Upper lobe of right lung (tissue), 1 donor: ENCODE results near the gene LRRC30. TPM values are rescaled to one million over a fixed set of nuclear protein-coding genes. Genes with fewer than 3 reads are reported as not detected.

ENCODE experiments used
- ATAC-seq: fragments of 200-7000 bp; cut with Tn5 transposase; one replicate; pipeline ENCODE4 v1.9.1; 2020; ENCODE audit warnings: mild to moderate bottlenecking, moderate library complexity
- DNase-seq: peaks from one replicate; pipeline ENCODE4 v3.0.0-alpha.2; 2020
- H3K27ac ChIP-seq: fragments of 200-600 bp; one replicate; pipeline ENCODE4 v1.8.0; 2022
- H3K27me3 ChIP-seq: fragments of 200-600 bp; one replicate; pipeline ENCODE4 v1.8.0; 2022; ENCODE audit warnings: mild to moderate bottlenecking
- H3K36me3 ChIP-seq: fragments of 200-600 bp; one replicate; pipeline ENCODE4 v1.8.0; 2022
- H3K4me1 ChIP-seq: fragments of 200-600 bp; one replicate; pipeline ENCODE4 v1.8.0; 2022
- H3K4me3 ChIP-seq: fragments of 200-600 bp; one replicate; pipeline ENCODE4 v1.8.0; 2022; ENCODE audit warnings: mild to moderate bottlenecking
- H3K9me3 ChIP-seq: fragments of 200-600 bp; one replicate; pipeline ENCODE4 v1.8.0; 2022
- CTCF ChIP-seq: fragments of 200-600 bp; IDR thresholded peaks from one replicate; pipeline ENCODE4 v1.8.0; 2022; ENCODE audit warnings: antibody characterized with exemption
- intact Hi-C: fragments of 100-400 bp; cut with DNase I; formaldehyde crosslinking; loops from one replicate; pipeline ENCODE4 v1.11.0; 2022
- total RNA-seq: library from RNA; stranded (reverse); fragmentation: NEBNext Ultra II Directional; extraction: Animal tissue kit (Norgen Biotek cat#: 25700); gene quantifications from one replicate; pipeline ENCODE4 v1.2.1, GENCODE V29; 2021
- donor health status: DM: no; HTN: yes; CAD: no; lungs with severe emphysema.

LRRC30 gene
- total RNA-seq, 1 donor from 2014 or later = not detected

GRCh38 chr18:7205346-7205745, 25.5 kb upstream of the LRRC30 start:
- H3K36me3 ChIP-seq = no peaks in the 10 kb centered on the region
- intact Hi-C loops = no loop called here
- peaks cover 7% of the 10 kb centered on the region for H3K4me1 ChIP-seq
- ATAC-seq (no peak), DNase-seq (no peak)
- H3K4me3 ChIP-seq = no peak overlapping the region
- TF ChIP-seq CTCF = no peak
- no peaks in the 10 kb centered on the region for H3K27me3 ChIP-seq
- no peaks in the 10 kb centered on the region for H3K9me3 ChIP-seq
- H3K27ac ChIP-seq = no peak overlapping the region

- no peak for TF ChIP-seq CTCF
- H3K9me3 ChIP-seq = no peaks in the 10 kb centered on the region
- no peak overlapping the region for H3K4me3 ChIP-seq
- H3K4me1 ChIP-seq = peaks cover 7% of the 10 kb centered on the region
- H3K27ac ChIP-seq = no peak overlapping the region
- ATAC-seq = no peak
- H3K36me3 ChIP-seq = no peaks in the 10 kb centered on the region
- no peak for DNase-seq
- H3K27me3 ChIP-seq = no peaks in the 10 kb centered on the region
- intact Hi-C loops = no loop called here
Measured at GRCh38 chr18:7206217-7206616, 24.7 kb upstream of the LRRC30 start.

GRCh38 chr18:7207366-7207915, 23.4 kb upstream of the LRRC30 start:
- Histone ChIP-seq H3K27ac (peak overlapping the region; percentile 8), H3K27me3 (no peaks in the 10 kb centered on the region), H3K9me3 (no peaks in the 10 kb centered on the region), H3K4me1 (peaks cover 7% of the 10 kb centered on the region), H3K4me3 (no peak overlapping the region), H3K36me3 (no peaks in the 10 kb centered on the region)
- TF ChIP-seq CTCF = no peak
- intact Hi-C loops = no loop called here
- DNase-seq (no peak), ATAC-seq (no peak)

- Histone ChIP-seq H3K9me3 (no peaks in the 10 kb centered on the region), H3K27me3 (no peaks in the 10 kb centered on the region), H3K4me1 (no peaks in the 10 kb centered on the region), H3K4me3 (no peak overlapping the region), H3K36me3 (no peaks in the 10 kb centered on the region), H3K27ac (no peak overlapping the region)
- peak; percentile 72 for TF ChIP-seq CTCF
- DNase-seq (no peak), ATAC-seq (peak; percentile 98)
- intact Hi-C loops = no loop called here
Measured at GRCh38 chr18:7221424-7222155, 9.3 kb upstream of the LRRC30 start.

- H3K4me1 ChIP-seq = no peaks in the 10 kb centered on the region
Measured at GRCh38 chr18:7224198-7224597, 6.7 kb upstream of the LRRC30 start.

More at GRCh38 chr18:7224198-7224597, 6.7 kb upstream of the LRRC30 start:
- no peak overlapping the region for H3K27ac ChIP-seq
- no peaks in the 10 kb centered on the region for H3K36me3 ChIP-seq
- intact Hi-C loops = no loop called here
- no peaks in the 10 kb centered on the region for H3K27me3 ChIP-seq
- ATAC-seq (no peak), DNase-seq (no peak)
- H3K9me3 ChIP-seq = no peaks in the 10 kb centered on the region
- H3K4me3 ChIP-seq = no peak overlapping the region
- TF ChIP-seq CTCF = no peak
